Adrenal gland (tissue), 5 donors: ENCODE results near the gene TCF12.

Experiments used
- CTCF ChIP-seq, 6 experiments: fragments of 450-650 bp in 4 of 6; fragments of 200-600 bp in 2 of 6; sonication (generic) in 1 of 6; IDR thresholded peaks; 1 replicate in 5 of 6; 2 replicates in 1 of 6; pipeline versions ENCODE4 v1.5.1 to v1.8.0; 2016 to 2021; ENCODE audit warnings: antibody characterized with exemption in 6 of 6, mild to moderate bottlenecking in 2 of 6, moderate library complexity in 1 of 6
- POLR2A ChIP-seq, 2 donors: fragments of 450-650 bp; IDR thresholded peaks; one replicate each; pipeline ENCODE4 v1.6.1; 2017; ENCODE audit warnings: antibody characterized with exemption in 2 of 2, mild to moderate bottlenecking in 2 of 2, moderate library complexity in 1 of 2
- donor health status: DM: no; HTN: no; CAD: no.

GRCh38 chr15:57090496-57090859 lies 172.0 kb downstream of the TCF12 start:
- no peak for TF ChIP-seq POLR2A (IDR thresholded peaks at IDR 0.05)
- TF ChIP-seq CTCF (IDR thresholded peaks at IDR 0.05), result no peak
